Epidermal melanocyte (primary cell): ENCODE data around the gene KRTAP4-12.
"Not testable (repeated sequence)": the region's sequence is repeated elsewhere in the genome, so short reads cannot be mapped to it uniquely, and the experiment has no call there.

ENCODE experiments used
- DNase-seq: peaks from one replicate; pipeline ENCODE4 v3.0.0; 2011; ENCODE audit warnings: low spot score; ENCODE audit not compliant: insufficient read length

Gene KRTAP4-12

DNA sequence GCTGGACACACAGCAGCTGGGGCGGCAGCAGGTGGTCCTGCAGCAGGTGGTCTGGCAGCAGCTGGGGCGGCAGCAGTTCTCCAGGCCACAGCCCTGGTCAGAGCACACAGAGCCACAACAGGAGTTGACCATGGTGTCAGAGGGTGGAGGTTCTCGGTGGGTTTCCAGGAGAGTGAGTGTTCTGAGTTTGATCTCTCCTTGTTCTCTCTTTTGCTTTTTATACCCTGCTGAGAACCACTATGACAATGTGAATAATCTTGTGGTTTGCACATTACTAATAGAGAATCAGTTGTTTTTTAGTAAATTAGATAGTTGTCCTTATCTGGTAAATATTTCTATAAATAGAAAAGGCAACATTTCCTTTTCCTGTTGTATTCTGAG is at the start of gene KRTAP4-12:
Gene KRTAP4-12 (minus strand): TSS at position 192 of the 381 bp plus-strand sequence. CDS start 60 bp downstream, at position 132.
- DNase-seq = not testable (repeated sequence)

DNA sequence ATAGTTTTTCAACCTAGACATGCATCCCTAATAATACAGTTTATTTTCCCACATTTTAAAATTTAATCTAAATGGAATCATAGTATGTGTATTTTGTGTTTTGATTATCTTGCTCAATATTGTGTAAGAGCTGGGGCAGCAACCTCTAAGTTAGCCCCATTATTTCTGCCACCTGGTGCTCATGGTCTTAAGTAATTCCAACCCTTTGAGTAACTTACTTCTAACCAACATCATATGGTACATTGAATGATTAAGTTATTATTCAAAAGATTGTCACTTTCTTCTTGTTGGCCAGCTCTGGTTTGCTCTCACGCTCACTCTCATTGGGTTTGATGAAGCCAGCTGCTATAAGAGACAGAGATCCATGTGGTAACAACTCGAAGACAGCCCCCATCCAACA is 47.9 kb upstream of the KRTAP4-12 start:
- no peak for DNase-seq

DNA sequence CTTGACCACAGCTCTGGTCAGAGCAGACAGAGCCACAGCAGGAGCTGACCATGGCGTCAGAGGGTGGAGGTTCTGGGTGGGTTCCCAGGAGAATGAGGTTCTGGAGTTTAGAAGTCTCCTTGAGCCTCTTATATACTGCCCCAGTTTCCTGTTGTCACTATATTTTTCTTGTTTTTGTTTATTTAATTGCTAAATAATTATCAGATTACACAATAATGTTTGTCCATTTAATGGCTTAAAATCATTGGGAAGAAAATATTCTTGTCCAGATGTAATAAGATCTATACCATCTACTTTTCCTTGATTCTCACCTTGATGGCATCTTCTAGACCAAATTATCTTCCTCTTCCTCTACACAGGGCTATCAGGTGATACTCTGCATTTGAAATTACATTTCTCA is 44.1 kb upstream of the KRTAP4-12 start, which contains the start of gene KRTAP4-3:
Gene KRTAP4-3 (minus strand): TSS at position 101 of the 400 bp plus-strand sequence. CDS start 49 bp downstream, at position 52.
- no peak for DNase-seq

DNA sequence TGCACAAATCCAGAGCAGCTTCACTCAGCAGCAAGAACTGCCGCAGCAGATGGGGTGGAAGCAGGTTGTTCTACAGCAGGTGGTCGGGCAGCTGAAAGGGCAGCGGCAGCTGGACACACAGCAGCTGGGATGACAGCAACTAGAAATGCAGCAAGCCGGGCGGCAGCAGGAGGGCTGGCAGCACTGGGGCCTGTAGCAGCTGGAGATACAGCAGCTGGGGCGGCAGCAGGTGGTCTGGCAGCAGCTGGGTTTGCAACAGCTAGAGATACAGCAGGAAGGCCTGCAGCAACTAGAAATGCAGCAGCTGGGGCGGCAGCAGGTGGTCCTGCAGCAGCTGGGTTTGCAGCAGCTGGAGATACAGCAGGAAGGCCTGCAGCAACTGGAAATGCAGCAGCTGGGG is 43.6 kb upstream of the KRTAP4-12 start:
- DNase-seq = no peak

DNA sequence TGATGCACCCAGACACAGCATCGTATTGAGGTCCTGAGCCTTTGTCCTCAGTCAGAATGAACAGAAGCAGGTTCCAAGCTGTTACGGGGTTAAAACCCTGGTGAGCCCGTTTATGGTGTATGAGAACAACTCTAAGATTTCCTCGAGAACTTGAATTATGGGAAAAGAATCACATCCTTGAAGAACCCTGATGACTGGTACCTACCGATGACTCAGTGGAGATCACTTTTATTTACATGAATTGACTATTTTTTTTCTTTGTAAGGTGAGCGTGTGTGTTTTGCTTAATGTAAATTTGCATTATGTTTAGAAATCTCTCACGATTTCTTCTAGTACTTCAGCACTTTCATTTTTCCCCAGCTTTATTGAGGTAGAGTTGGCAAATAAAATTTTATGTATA is 39.8 kb upstream of the KRTAP4-12 start:
- no peak for DNase-seq

DNA sequence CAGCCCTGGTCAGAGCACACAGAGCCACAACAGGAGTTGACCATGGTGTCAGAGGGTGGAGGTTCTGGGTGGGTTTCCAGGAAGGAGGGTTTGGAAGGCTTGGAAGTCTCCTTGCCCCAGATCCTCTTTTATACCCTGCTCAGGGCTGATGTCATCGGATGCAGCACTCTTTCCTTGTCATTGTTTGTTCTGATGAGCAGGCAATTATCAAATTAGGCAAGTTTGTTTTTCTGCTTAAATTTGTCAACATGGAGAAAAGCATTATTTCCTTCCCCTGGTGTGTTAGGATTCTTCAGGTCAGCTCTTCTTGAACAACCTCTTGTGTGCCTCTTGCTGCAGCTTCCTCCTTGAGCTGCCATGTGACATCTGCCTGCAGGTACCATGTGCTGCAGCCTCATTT is 36.7 kb upstream of the KRTAP4-12 start, which contains the start of gene KRTAP4-4:
Gene KRTAP4-4 (minus strand): TSS at position 101 of the 400 bp plus-strand sequence. CDS start 57 bp downstream, at position 44.
- no peak for DNase-seq

DNA sequence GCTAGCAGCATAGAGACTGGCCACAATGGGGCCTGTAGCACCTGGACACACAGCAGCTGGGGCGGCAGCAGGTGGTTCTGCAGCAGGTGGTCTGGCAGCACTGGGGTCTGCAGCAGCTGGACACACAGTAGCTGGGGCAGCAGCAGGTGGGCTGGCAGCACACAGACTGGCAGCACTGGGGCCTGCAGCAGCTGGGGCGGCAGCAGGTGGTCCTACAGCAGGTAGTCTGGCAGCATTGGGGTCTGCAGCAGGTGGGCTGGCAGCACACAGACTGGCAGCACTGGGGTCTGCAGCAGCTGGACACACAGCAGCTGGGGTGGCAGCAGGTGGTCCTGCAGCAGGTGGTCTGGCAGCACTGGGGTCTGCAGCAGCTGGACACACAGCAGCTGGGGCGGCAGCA is 36.2 kb upstream of the KRTAP4-12 start:
- DNase-seq = not testable (repeated sequence)

DNA sequence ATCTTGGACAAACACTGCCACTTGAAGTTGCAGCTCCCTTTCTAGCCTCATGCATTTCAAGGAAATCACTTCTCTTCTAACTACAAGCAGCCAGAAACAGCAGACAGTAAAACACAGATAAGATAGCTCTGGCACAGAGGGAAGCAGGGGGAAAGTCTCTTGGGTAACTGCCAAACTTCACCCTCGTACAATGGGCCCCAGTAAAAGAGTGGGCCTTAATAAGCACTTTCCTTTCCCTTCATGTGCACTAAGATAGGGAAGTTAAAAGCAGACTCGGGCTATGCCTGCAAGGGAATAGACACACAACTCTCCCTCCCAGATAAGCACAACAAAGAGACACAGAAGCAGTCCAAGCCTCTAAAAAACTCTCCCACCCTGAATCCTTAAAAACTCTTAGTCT is 29.9 kb upstream of the KRTAP4-12 start:
- no peak for DNase-seq

DNA sequence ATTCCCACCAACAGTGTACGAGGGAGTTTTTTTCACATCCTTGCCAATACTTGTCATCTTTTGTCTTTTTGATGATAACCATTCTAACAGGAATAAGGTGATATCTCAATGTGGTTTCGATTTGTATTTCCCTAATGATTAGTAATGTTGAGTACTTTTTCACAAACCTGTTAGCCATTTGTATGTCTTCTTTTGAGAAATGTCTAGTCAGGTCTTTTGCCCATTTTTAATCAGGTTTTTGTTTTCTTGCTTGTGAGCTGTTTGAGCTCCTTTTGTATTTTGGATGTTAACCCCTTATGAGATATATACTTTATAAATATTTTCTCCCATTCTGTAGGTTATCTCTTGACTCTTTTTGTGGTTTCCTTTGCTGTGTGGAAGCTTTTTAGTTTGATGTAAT is 27.5 kb upstream of the KRTAP4-12 start:
- no peak for DNase-seq

DNA sequence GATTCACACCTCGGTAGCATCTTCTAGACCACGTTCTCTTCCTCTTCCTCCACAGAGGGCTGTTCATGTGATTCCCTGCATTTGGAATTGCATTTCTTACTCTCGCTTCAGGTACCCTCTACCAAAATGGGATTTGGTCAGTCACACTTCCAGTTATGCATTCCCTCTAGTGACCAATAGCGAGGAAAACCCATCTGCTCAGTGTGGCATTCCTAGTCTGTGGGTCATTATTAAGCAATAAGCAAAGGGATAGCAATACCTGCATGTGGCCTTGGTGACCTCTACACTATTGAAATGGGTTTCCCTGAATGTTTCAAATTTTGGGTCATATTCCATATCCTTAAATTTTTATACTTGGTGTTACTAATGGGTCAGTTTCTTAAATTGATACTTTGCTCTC is 26.0 kb upstream of the KRTAP4-12 start:
- no peak for DNase-seq

DNA sequence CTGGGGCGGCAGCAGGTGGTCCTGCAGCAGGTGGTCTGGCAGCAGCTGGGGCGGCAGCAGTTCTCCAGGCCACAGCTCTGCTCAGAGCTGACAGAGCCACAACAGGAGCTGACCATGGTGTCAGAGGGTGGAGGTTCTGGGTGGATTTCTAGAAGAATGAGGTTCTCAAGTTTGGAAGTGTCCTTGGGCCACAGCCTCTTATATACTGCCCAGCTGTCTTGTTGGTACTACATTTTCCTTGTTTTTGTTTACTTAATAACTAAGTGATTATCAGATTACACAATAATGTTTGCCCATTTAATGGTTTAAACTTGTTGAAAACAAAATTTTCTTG is 25.6 kb upstream of the KRTAP4-12 start, which contains the start of gene KRTAP4-5:
Gene KRTAP4-5 (minus strand): TSS at position 174 of the 334 bp plus-strand sequence. CDS start 58 bp downstream, at position 116.
- no peak for DNase-seq

DNA sequence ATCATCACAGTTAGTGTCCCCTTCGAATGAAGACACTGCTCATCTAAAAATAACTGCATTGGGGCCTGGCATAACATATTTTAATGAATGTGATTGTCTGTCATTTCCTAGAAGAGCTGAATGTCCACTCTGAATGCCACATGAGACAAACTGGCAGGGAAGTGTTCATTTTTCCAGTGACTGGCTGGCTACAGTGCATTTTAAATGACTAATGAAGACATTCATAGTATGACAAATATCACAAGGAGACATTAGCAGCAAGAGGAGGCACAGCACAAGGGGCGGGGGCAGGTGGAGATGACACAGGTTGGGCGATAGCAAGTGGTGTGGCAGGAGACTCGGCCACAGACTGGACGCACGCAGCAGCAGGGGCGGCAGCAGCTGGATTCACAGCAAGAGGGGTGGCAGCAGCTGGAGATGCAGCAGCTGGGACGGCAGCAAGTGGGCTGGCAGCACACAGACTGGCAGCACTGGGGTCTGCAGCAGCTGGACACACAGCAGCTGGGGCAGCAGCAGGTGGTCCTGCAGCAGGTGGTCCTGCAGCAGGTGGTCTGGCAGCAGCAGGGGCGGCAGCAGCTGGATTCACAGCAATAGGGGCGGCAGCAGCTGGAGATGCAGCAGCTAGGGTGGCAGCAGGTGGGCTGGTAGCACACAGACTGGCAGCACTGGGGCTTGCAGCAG is 25.1 kb upstream of the KRTAP4-12 start:
- DNase-seq = not testable (repeated sequence)

DNA sequence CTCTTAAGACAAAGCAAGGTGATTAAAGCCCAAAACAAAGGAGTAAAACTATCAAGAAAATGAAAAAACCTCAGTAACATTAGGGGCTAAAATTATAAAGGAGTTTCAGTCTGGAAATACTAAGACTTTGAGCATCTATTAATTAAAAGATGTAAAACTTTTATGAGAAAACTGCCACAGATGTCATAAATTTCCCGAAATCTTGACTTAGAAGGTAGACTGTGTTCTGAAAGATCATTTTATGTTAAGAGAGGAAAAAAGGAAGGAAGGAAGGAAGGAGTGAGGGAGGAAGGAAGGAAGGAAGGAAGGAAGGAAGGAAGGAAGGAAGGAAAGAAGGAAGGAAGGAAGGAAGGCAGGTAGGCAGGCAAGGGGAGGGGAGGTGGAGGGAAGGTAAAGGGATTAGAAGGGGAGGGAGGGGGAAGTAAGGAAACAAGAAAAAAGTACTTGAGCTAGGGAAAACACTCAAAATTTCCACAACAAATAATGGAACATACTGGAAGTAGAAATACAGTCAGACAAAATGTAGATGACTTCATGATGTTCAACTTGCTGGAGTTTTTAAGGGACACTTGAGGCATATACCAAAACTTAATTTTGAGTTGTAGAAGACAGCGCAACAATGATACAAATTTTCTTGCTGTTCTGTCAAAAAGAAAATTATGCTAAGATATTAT is 23.7 kb upstream of the KRTAP4-12 start:
- DNase-seq = no peak

DNA sequence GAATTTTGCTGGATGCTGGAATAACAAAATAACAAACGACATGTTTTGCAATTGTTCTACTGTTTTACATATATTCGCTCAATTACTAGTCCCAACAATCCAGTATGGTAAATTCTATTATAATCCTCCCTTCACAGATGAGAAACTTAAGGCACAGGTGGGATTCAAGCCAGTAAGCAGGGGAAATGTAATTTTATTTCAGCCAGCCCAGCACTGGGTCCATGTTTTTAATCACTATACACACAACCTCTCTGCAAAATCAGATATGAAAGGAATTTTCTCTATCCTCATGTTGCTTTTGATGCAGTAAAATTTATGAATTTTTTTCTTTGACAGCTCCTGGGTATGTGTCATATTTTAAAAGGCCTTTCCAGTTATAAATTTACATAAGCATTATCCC is 21.3 kb upstream of the KRTAP4-12 start:
- no peak for DNase-seq

DNA sequence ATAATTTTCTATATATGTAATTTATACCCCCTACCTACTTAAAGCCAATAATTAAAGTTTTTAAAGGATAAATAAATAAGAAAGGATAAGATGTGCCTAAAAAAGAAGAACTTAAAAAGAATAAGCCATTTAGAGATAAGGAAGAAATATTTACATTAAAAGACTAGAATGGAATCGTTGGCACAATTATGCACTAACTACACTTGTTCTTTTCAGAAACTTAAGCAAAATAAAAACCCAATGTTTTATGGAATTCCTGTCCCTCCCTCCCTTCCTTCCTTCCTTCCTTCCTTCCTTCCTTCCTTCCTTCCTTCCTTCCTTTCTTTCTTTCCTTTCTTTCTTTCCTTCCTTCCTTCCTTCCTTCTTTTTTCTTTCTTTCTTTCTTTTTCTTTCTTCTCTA is 20.9 kb upstream of the KRTAP4-12 start:
- no peak for DNase-seq

DNA sequence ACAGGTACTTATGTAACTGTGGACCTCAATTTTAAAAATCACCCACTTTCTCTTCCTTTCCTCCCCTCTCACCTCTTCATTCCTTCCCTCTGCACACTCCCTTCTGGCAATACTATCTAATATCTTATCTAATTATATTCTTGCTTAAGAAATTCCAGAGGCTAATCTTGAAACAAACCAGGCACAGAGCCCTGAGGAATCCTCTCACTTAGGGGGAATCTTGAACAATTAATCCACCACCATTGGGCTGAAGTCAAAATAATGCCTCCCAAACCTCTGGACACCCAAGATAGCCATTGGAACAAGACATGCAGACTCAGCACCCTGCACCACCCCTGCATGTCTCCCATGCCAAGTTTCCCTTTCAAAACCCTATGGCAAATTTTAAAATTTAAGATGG is 17.4 kb upstream of the KRTAP4-12 start:
- DNase-seq = no peak

DNA sequence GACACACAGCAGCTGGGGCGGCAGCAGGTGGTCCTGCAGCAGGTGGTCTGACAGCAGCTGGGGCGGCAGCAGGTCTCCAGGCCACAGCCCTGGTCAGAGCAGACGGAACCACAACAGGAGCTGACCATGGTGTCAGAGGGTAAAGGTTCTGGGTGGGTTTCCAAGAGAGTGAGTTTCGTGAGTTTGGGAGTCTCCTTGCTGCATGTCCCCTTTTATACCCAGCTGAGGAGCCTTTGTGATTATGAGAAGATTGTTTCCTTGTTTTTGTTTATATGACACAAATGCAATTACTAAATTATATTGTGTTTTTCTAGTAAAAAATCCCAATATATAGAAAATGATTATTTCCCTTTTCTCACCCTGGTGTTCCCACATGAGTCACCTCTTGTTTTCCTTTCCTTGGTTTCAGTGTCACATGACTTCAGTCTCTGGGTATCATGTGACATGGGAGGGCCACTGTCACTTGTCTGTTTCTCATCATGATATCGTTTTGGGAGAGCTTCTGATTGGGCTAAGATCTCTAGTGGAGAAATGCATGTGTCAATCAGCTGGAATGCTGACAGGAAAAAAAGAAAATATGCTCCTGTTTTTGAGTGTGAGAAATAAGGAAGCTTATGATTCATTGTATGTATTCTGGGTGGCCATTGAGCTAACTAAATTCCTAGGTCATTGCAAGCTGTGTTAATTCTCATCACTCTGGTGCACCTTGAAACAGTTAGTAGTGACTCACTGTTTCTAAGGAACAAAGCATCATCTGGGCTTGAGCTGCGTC is 16.6 kb upstream of the KRTAP4-12 start, which contains the start of gene KRTAP4-6:
Gene KRTAP4-6 (minus strand): TSS at position 185 of the 772 bp plus-strand sequence. CDS start 57 bp downstream, at position 128.
- no peak for DNase-seq

DNA sequence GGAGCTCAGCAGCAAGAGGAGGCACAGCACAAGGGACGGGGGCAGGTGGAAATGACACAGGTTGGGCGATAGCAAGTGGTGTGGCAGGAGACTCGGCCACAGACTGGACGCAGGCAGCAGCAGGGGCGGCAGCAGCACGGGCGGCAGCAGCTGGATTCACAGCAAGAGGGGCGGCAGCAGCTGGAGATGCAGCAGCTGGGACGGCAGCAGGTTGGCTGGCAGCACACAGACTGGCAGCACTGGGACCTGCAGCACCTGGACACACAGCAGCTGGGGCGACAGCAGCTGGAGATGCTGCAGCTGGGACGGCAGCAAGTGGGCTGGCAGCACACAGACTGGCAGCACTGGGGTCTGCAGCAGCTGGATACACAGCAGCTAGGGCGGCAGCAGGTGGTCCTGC is 15.9 kb upstream of the KRTAP4-12 start:
- not testable (repeated sequence) for DNase-seq

DNA sequence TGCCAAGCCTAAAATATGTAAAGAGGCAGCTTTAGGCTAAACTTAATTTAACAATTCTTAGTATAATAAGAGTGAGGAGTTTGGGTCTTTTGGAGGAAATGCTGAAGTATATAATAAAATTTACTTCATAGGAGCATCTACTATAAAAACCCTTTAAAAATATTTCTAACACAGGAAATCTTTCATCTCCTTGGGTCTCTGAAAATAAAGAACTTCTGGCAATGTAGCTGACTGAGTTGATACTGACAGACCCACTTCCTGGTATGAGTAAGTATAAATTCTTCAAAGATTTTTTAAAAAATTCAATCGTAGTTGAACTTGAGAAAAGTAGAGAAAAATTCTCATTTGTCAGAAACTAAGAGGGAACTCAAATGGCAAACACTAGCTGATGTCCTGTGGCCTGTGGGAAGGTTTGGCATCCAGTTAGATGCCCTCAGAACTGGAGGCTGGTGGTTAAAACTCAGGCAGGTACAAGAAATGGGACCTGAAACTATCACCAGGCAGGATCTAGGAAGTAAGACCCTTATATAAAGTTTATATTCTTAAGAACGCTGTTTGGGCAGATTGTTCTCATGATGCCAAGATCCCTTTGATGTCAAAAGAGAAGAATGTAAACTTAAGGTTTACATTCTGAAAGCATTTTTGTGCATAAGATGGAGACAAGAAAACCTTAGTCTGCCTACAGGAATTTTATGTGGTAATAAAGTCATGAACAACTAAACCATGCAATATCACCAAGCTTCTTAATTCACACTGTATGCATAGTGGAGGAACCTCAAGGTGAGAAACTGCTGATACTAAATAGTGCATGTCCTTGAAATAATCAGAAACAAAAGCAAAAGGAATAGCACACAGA is 10.1 kb upstream of the KRTAP4-12 start:
- no peak for DNase-seq

DNA sequence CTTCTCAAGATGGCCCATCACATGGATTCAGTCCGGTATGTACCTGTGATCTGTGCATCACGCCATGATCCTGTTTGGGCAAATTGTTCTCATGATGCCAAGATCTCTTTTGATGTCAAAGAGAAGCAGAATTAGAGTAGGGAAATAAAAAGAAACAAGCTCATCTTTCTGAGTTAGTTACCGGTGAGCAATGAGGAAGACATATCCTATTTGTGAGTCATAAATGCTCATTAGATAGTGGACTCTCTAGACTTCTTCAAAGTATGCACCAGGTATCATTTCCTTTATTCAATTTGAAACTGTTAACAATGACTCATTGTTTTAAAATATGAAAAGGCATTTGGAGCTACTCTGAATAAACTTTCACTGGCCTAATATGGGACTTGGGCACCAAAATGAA is 8.0 kb upstream of the KRTAP4-12 start:
- DNase-seq = no peak

DNA sequence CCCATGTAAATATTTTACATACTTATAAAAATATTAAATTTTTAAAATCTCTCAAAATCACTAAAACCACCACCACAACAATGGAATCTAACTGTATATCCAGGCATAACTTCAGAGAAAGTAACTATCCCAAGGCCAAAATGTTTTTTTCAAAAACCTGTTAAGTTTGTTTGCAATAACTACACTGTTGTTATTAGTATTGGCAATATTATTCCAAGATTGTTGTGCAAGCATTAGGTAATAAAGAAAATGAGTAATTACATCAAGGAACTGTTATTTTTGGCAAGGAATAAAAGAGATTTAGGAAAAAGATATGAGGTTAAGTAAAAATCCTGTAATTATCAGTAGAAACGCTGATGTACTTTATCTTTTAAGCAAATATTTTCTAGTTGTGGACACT is 3.4 kb upstream of the KRTAP4-12 start:
- DNase-seq = no peak
